Measurements from ENCODE around the gene PTP4A1. TPM values are rescaled to one million over a fixed set of nuclear protein-coding genes. Genes with fewer than 3 reads are reported as not detected.

PTP4A1 gene
- total and polyA plus RNA-seq, 2 of the 13 experiments (the other 11 are each of a cell fraction or from before 2014, with no cell fraction given), result 141 to 376 TPM

- 0 out of 2 replicates have a peak, but pooled peaks have one; percentile 36 for TF ChIP-seq ZNF761 (CRISPR knock-in tag; conservative IDR thresholded peaks at IDR 0.05)
- peak; percentile 36; the same call in 1 of the 2 replicates for TF ChIP-seq ZNF317 (CRISPR knock-in tag; IDR thresholded peaks at IDR 0.05)
- no peak for TF ChIP-seq ZNF460 (CRISPR knock-in tag; IDR thresholded peaks at IDR 0.05; ENCODE audit: borderline replicate concordance)
- TF ChIP-seq HDAC6 (IDR thresholded peaks at IDR 0.05; ENCODE audit: low read depth, low read length), result 0 out of 2 replicates have a peak, but pooled peaks have one; percentile 62
- peak; percentile 64; the same call in 1 of the 2 replicates for TF ChIP-seq ZNF816 (CRISPR knock-in tag; IDR thresholded peaks at IDR 0.05; ENCODE audit: borderline replicate concordance)
- TF ChIP-seq ZMYM4 (CRISPR knock-in tag; IDR thresholded peaks at IDR 0.05), result 0 out of 2 replicates have a peak, but pooled peaks have one; percentile 11
- no peak for TF ChIP-seq ZNF282 (IDR thresholded peaks at IDR 0.05; ENCODE audit: partially characterized antibody)
- TF ChIP-seq SPEN (CRISPR knock-in tag; IDR thresholded peaks at IDR 0.05; ENCODE audit: low read depth), result peak; percentile 52; the same call in 1 of the 2 replicates
- peak; percentile 88 for TF ChIP-seq THRA (CRISPR knock-in tag; IDR thresholded peaks at IDR 0.05; ENCODE audit: borderline replicate concordance)
- peak; percentile 91; the same call in 1 of the 2 replicates for TF ChIP-seq FOXJ3 (CRISPR knock-in tag; IDR thresholded peaks at IDR 0.05; ENCODE audit: borderline replicate concordance)
- TF ChIP-seq SOX5 (CRISPR knock-in tag; IDR thresholded peaks at IDR 0.05; ENCODE audit: borderline replicate concordance), result peak; percentile 73
- TF ChIP-seq, protein P1, sequence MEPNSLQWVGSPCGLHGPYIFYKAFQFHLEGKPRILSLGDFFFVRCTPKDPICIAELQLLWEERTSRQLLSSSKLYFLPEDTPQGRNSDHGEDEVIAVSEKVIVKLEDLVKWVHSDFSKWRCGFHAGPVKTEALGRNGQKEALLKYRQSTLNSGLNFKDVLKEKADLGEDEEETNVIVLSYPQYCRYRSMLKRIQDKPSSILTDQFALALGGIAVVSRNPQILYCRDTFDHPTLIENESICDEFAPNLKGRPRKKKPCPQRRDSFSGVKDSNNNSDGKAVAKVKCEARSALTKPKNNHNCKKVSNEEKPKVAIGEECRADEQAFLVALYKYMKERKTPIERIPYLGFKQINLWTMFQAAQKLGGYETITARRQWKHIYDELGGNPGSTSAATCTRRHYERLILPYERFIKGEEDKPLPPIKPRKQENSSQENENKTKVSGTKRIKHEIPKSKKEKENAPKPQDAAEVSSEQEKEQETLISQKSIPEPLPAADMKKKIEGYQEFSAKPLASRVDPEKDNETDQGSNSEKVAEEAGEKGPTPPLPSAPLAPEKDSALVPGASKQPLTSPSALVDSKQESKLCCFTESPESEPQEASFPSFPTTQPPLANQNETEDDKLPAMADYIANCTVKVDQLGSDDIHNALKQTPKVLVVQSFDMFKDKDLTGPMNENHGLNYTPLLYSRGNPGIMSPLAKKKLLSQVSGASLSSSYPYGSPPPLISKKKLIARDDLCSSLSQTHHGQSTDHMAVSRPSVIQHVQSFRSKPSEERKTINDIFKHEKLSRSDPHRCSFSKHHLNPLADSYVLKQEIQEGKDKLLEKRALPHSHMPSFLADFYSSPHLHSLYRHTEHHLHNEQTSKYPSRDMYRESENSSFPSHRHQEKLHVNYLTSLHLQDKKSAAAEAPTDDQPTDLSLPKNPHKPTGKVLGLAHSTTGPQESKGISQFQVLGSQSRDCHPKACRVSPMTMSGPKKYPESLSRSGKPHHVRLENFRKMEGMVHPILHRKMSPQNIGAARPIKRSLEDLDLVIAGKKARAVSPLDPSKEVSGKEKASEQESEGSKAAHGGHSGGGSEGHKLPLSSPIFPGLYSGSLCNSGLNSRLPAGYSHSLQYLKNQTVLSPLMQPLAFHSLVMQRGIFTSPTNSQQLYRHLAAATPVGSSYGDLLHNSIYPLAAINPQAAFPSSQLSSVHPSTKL (CRISPR knock-in tag; IDR thresholded peaks at IDR 0.05), result peak; percentile 94
- TF ChIP-seq ZBTB7B (CRISPR knock-in tag; IDR thresholded peaks at IDR 0.05), result peak; percentile 88
- peak; percentile 67 for TF ChIP-seq ELF3 (CRISPR knock-in tag; IDR thresholded peaks at IDR 0.05)
- TF ChIP-seq ZNF614 (CRISPR knock-in tag; IDR thresholded peaks at IDR 0.05; ENCODE audit: borderline replicate concordance), result peak; percentile 79; the same call in 1 of the 2 replicates
- peak; percentile 80; the same call in 1 of the 2 replicates for TF ChIP-seq ZNF362 (CRISPR knock-in tag; IDR thresholded peaks at IDR 0.05; ENCODE audit: borderline replicate concordance)
- TF ChIP-seq HNF4A (CRISPR knock-in tag; IDR thresholded peaks at IDR 0.05), result peak; percentile 99
- peak in 1 of 2 experiments; percentile 43; a peak in 1 of 4 replicates for TF ChIP-seq POLR2A (IDR thresholded peaks at IDR 0.05; ENCODE audit: insufficient read depth in 1 of 2, low read depth in 2 of 2, low read length in 2 of 2)
- peak; percentile 45; the same call in 1 of the 2 replicates for TF ChIP-seq TOE1 (CRISPR knock-in tag; IDR thresholded peaks at IDR 0.05)
- TF ChIP-seq ZNF782 (CRISPR knock-in tag; IDR thresholded peaks at IDR 0.05; ENCODE audit: borderline replicate concordance), result no peak
- TF ChIP-seq RFXANK (CRISPR knock-in tag; IDR thresholded peaks at IDR 0.05), result 0 out of 2 replicates have a peak, but pooled peaks have one; percentile 34
- TF ChIP-seq SALL1 (CRISPR knock-in tag; IDR thresholded peaks at IDR 0.05), result peak; percentile 55
- TF ChIP-seq ZNF331 (CRISPR knock-in tag; IDR thresholded peaks at IDR 0.05), result peak; percentile 88
- no peak for TF ChIP-seq TCF7L2 (IDR thresholded peaks at IDR 0.05; ENCODE audit: low read depth, low read length)
- peak; percentile 91 for TF ChIP-seq MED1 (CRISPR knock-in tag; IDR thresholded peaks at IDR 0.05)
- TF ChIP-seq TOPORS (CRISPR knock-in tag; IDR thresholded peaks at IDR 0.05), result no peak
Measured at GRCh38 chr6:63565058-63565726, 7.1 kb upstream of the PTP4A1 start (continued).
